CD4-positive, alpha-beta T cell treated with Interleukin-10 for 1 hour (primary cell): ENCODE results near the gene CLEC18C.
"Not testable (repeated sequence)": the region's sequence is repeated elsewhere in the genome, so short reads cannot be mapped to it uniquely, and the experiment has no call there.

Source experiments
- DNase-seq: peaks from one replicate; pipeline ENCODE4 v3.0.0-alpha.2; 2020

CLEC18C gene

DNA sequence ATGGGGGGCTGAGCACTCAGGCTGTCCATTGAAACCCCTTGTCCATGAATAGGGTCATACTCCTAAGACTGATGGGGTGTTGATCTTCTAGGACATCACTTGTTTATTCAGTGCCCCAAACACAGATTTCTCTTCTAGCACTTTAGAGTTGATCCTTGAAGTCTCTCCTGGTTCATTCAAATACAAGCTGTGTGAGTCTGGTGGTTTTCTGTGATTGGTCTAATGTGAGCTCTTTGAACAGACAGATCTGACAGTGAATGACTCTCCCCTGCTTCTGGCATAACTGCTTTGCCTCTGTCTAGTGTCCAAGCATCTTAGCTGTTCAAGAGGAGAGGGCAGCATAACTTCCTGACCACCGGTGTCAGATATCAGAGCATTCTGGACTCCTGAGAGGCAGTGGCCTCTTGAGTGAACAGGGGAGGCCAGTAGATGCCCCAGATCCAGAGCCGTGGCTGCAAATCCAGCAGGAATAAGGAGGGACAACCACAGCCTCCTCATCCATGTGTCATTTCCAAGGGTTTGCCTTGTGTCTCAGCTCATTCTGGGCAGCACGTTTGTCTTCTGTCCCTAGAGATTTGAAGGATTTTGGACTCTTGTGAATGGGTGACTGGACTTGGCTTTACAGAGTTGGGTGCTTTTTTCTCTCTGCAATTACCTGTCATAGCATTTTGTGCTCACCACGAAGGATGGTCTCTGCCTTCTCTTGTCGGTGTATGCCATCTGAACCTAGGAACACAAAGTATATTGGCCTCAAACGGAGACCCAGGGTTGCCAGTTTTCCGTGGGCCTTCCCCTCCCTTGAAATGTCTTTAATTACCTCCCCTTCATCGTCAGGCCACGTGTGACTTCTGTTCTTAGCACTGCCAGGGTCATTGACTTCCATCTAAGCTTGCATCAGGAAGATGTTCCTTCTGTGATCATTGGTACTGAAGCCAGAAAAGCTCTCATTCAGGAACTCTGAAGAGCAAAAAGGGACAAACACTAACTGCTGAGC is 13.9 kb upstream of the CLEC18C start:
- DNase-seq: no peak

DNA sequence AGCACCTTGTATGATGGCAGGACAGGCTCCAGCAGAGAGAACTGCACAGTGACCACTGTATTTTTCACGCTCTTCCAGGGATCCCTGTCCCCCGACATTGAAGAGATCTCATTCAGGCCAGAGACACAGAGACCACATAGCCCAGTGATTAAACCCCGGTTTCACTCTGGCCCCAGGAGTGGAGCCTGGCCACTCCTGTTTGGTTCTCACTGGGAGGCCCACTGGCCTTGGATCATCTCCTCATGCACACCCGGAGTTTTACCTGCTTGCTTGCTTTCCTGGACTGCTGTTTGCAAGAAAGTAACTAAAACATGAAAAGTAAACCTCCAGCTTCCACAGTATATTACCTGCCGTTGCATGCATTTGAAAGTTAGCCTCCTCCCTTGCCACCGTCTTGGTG is 13.2 kb upstream of the CLEC18C start:
- DNase-seq: no peak

DNA sequence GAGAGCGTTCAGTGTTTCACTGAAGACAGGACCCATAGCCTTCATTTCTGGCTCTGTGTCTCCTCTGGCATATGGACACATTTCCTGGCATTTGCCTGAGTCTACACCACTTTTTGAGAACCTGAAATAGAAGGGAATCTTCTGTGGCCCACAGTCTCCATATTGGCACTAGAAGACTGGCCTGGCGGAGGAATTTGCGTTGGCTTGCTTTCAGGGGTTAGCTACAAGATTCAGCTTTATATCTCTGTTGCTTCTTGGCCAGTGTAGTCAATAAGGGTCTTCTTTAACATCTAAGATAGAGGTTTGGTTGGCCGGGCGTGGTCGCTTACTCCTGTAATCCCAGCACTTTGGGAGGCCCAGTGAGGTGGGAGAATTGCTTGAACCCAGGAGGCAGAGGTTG is 12.8 kb upstream of the CLEC18C start:
- no peak for DNase-seq

DNA sequence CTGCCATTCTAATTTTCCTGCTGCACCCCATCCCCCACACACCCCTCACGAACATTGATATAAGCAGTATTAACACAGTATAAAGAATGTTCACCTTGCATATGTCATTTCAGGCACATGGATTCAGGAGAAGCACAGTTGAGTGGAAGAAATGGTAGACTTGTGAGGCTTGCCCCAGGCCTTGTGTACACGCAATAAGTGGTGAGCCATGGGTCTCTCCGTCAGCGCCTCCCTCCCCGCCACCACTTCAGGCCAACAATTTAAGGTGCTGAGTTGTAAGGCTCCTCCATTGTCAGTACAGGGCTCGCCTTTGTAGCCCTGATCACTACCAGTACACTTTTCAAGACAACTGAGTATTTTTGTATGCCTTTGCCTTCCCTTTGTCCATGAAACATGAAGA is 12.2 kb upstream of the CLEC18C start:
- no peak for DNase-seq

DNA sequence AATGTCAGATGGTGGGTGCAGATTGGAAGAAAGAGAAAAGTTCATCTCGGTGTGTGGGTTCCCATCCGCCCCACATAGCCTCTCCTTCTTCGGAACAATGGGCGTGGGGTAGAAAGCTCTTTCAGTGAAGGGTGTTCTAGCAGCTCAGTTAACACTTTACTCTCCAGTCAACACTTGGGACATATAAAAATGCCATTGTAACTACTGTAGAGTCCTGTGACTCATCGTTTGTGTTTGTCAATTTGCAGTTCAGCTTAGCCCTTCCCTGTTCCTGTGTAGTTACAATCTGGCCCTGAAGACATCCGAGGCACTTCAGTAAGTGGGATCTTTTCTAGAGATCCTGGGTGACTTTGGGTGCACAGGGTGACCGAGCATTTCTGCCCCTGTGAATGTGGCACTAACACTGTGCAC is 11.5 kb upstream of the CLEC18C start:
- no peak for DNase-seq

DNA sequence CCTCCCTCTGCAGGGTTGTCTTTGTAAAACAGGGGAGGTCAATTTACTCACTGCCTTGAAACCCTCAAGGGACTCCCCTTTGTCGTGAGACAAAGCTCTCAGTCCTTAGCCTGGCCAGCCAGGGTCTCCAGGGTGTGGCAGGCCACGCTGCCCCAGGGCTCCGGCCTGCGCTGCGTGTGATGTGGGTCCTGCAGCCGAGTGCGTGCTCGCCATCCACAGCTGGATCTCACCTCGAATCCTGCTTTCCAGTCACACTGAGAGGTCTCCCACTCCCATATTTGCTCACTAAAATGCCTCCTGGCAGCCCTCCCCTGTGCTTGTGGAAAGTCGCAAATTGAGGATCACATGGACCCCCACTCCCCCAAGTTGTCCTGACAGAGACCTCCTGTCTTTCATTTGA is 10.0 kb upstream of the CLEC18C start:
- DNase-seq: no peak

DNA sequence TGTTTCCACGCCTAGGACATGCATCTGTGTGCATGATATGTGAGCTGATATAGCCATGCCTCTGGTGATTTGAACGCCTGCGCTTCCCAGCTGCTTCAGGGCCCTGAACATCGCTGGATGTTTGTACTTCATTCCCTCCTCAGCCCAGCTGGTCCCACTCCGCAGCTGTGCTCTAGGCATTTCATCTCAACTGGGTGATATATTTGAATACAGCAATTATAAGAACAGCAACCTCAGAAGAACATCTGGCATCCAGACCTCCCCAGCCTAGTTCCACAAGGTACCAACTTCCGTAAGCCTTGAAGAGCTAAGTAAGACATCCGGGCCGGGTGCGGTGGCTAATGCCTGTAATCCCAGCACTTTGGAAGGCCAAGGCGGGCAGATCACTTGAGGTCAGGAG is 6.9 kb upstream of the CLEC18C start:
- not testable (repeated sequence) for DNase-seq

DNA sequence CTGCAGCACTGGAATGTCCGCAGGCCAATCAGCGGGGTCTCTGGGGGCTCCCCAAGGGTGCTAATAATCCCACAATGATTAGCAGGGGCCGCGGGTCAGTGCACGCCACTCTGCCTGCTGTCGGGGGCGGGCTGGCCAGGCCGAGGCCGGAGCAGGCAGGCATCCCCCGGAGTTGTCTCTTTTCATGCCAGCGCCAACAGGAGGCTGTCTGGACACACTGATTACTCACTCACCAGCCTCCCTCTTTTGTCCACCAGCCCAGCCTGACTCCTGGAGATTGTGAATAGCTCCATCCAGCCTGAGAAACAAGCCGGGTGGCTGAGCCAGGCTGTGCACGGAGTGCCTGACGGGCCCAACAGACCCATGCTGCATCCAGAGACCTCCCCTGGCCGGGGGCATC is 329 bp downstream of the CLEC18C start:
- DNase-seq: not testable (repeated sequence)

DNA sequence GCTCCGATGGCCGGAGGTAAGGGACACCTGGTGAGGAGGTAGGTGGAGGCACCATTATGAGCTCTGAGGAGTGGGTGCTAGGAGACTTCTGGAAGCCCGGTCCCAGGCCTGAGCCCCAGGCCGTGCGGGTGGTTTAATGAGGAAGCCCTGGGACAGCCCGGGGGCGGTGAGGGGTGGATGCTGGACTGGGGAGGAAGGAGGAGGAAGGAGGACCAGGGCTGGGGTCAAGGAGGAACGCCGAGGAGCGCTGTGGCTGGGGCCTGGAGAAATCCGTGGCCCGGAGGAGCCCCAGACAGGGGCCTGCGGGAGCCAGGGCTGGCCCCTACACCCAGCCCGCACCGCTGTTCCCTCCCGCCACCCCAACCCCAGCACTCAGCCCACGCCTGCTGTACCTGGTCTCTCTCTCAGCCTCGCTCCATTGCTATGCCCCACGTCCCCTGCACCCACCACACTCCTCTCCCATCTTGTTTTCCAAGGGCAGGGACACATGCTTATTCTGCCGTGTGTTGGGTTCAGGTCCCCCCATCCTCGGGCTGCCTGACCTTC is 873 bp downstream of the CLEC18C start:
- not testable (repeated sequence) for DNase-seq

DNA sequence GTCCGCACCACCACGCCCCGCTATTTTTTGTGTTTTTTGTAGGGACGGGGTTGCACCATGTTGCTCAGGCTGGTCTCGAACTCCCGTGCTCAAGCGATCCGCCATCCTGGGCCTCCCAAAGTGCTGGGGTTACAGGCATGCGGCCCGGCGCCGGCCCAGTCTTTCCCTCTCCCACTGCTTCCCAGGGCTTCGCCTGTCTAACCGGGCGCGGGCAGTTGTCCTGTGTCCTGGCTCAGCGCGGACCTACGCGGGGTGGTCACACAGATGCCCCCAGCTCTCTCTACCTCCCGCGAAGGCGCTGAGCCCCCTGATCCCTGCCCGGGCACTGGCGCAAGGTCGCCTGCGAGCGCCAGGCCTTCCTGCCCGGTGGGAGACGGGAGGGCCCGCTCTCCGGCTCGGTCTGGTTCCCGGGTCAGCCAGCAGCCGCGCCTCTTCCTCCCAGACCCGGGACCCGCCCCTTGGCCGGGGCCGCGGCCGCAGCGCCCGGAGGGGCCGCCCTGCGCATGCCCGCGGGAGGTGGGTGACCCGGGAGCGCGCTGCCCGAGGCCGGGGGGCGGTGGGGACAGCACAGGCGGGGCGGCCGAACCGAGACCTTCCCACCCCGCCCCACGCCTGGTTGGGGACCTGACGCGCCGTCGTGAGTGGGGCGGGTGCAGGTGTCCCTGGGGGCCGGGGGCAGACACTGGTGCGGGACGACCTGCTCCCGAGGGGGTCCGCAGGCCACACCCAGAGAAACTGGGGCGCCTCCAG is 14.4 kb downstream of the CLEC18C start:
- not testable (repeated sequence) for DNase-seq

DNA sequence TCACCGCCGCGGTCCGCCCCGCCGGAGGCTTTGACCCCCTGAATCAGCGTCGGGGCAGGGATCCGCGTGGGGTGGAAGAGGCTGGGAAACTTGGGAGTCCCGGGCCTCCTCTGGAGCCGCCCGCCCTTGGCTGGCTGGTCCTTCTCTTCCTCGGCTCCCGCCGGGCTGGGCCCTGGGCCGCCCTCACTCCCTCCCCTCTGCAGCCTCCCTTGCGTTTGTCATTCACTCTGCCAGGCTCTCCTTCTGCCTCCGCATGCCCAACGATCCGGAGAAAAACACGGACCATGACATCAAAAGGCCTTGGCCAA is 15.0 kb downstream of the CLEC18C start:
- DNase-seq: not testable (repeated sequence)

DNA sequence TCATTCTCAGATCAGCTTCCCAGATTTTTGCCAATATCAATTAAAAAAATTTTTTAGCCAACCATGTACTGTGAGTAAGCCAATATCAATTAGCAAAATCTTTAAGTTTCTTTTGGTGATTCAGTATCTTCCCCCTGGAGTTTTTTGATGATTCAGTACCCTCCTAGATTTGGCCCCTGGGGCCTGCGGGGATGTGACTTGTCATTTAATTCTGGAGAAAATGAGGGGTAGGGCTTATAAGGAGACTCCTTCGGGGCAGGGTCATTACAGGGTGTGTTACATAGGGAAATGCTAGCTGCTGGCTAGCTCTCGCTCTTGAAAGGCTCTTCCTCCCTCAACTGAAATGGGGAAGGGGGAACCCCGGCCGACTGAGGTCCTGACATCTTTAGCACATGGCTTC is 17.0 kb downstream of the CLEC18C start:
- DNase-seq: not testable (repeated sequence)

DNA sequence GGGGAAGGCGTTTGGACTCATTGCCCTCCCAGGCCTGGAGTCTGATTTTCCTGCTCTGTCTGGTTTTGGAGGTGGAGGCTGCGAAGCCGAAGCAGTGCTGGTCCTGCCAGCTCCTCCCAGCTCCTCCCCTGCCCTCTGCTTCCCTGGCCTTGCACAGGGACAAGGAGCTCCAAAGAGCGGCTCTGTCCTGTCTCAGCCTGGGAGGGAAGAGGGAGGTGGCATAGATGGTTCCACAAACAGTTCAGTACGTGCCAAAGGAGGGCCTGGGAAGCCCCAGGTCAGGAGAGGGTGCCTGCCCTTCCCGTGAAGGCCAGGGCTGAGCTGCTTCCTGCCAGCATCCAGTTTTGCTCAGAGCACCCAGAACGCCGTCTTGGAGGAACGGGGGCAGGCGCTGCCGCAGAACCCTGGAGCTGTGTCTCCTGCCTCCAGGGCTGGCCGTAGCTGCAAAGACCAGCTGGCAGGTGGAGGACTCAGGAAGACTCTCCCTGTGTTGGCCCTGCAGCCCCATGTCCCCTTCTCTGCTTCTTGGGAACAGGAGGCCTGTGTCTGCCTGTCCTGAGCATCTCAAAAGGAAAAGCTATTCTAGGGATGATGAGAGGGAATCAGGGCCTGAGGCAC is 23.2 kb downstream of the CLEC18C start:
- not testable (repeated sequence) for DNase-seq

DNA sequence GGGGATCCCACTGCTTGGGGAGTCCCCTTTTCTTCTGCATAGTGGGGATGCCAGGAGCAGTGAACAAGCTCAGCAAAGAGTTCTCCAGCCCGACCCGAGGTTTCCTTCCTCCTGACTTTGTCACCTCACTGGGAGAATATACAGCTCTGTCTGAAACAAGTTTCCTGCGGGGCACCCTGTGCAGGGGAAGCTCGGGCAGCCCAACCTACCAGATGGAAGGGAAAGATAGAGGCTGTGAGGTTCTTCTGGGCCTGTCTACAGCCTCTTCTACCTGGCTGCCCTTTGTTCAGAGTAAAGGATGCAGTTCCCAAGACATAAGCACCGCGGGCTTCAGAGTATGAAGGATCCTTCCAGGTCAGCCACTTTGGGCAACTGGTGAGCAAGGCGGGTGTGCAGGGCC is 24.0 kb downstream of the CLEC18C start:
- DNase-seq: not testable (repeated sequence)

DNA sequence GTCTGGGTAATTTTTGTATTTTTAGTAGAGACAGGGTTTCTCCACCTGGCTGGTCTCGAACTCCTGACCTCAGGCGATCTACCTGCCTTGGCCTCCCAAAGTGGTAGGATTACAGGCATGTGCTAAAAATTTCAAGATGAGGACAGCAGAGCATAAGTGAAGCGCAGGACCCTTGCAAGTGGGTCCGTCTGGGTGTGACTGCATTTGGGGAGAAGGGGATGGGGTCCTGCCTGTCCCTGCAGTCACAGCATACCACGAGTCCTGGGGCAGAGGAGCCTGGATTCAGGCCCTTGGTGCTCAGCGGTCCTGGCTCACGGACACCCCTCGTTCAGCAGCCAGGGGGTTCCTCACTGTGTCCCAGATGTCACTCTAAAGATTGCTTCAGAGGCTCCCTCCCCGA is 24.6 kb downstream of the CLEC18C start:
- not testable (repeated sequence) for DNase-seq

DNA sequence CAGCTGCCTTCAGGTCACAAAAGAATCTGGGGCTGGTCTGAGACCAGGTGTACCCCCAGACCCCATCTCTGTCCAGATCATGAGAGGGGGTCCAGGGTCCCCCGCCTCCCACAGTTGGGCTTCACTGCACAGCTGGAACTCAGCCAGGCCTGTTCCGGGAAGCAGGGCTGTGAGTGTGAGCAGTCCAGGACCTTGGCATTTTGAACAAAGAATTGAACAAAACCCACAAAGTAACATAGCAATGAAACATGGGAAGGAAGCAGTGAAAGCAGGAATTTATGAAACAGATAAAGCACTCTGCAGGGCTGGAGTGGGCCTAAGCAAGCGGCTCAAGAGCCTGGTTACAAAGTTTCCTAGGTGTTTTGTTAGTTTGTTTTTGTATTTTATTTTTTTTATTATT is 25.1 kb downstream of the CLEC18C start:
- not testable (repeated sequence) for DNase-seq

DNA sequence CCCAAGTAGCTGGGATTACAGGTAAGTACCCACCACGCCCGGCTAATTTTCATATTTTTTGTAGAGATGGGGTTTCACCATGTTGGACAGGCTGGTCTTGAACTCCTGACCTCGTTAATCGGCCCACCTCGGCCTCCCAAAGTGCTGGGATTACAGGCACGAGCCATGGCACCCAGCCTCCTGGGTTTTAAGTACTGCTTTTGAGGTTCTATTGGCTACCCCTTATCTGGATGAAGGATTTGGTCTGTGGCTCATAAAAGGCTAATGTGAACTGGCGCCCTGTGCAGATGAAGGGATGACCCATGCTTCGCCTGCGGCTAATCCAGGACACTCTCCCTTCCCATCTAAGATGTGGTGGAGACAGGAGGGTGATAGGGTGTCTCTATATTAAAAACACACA is 25.6 kb downstream of the CLEC18C start:
- DNase-seq: not testable (repeated sequence)

DNA sequence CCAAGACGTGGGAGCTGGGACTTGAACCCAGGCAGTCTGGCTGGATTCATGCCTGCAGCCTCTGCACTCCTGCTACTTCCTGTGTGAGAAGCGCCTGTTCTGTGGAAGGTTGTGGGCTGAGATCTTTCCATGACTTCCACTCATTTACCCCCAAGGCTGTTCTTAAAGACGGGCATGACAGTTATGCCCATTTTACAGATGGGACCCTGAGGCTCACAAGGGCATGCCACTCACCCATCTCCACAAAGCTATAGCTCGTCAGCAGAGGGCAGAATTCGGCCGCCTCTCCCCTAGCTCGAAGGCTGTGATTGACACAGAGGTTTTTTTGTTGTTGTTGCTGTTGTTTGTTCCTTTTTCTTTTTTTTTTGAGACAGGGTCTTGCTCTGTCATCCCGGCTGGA is 26.5 kb downstream of the CLEC18C start:
- not testable (repeated sequence) for DNase-seq

DNA sequence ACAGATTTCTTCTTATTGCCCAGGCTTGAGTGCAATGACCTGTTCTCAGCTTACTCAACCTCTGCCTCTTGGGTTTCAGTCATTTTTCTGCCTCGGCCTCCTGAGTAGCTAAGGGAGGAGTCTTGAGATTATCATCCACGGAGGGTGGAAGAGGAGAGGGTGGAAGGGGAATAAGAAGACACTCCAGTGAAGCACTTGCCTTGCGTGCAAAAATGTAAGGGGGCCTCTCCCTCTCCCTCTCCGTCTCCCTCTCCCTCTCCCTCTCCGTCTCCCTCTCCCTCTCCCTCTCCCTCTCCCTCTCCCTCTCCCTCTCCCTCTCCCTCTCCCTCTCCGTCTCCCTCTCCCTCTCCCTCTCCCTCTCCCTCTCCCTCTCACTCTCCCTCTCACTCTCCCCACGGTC is 29.9 kb downstream of the CLEC18C start:
- not testable (repeated sequence) for DNase-seq

DNA sequence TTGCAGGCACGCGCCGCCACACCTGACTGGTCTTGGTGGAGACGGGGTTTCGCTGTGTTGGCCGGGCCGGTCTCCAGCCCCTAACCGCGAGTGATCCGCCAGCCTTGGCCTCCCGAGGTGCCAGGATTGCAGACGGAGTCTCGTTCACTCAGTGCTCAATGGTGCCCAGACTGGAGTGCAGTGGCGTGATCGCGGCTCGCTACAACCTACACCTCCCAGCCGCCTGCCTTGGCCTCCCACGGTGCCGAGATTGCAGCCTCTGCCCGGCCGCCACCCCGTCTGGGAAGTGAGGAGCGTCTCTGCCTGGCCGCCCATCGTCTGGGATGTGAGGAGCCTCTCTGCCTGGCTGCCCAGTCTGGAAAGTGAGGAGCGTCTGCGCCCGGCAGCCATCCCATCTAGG is 30.4 kb downstream of the CLEC18C start:
- not testable (repeated sequence) for DNase-seq

DNA sequence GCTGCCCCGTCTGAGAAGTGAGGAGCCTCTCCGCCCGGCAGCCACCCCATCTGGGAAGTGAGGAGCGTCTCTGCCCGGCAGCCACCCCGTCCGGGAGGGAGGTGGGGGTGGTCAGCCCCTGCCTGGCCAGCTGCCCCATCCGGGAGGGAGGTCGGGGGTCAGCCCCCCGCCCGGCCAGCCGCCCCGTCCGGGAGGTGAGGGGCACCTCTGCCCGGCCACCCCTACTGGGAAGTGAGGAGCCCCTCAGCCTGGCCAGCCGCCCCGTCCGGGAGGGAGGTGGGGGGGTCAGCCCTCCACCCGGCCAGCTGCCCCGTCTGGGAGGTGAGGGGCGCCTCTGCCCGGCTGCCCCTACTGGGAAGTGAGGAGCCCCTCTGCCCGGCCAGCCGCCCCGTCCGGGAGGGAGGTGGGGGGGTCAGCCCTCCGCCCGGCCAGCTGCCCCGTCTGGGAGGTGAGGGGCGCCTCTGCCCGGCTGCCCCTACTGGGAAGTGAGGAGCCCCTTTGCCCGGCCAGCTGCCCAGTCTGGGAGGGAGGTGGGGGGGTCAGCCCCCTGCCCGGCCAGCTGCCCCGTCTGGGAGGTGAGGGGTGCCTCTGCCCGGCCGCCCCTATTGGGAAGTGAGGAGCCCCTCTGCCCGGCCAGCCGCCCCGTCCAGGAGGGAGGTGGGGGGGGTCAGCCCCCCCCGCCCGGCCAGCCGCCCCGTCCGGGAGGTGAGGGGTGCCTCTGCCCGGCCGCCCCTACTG is 31.2 kb downstream of the CLEC18C start:
- not testable (repeated sequence) for DNase-seq

DNA sequence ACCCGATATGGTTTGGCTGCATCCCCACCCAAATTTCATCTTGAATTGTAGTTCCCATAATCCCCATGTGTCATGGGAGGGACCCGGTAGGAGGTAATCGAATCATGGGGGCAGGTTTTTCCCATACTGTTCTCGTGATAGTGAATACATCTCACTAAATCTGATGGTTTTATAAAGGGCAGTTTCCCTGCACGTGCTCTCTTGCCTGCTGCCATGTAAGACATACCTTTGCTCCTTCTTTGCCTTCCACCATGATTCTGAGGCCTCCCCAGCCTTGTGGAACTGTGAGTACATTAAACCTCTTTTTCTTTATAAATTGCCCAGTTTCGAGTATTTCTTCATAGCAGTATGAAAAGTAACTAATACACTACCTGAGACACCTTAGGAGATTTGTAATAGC is 32.8 kb downstream of the CLEC18C start:
- DNase-seq: not testable (repeated sequence)

DNA sequence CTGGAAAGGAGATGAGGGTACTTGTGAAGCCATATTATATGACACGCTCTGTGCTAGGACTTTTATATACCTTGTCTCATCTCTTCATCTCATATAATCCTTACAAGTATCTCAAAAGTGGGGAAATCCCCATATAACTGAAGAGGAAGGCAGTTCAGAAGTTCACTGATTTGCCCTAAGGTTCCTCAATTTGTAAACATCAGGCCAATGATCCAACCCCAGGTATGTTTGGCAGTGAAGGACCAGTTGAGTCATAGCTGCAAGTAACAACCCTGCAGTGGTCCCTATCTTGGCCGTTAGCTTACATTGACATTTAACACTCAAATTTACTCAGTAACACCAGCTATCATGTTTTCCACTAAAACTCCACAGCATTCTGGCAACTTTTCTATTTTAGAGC is 45.0 kb downstream of the CLEC18C start:
- not testable (repeated sequence) for DNase-seq
